HG03460 (cell line): ENCODE data around the gene TMEM38A.
"Not testable (repeated sequence)": the region's sequence is repeated elsewhere in the genome, so short reads cannot be mapped to it uniquely, and the experiment has no call there.

Experiments
- ATAC-seq: cut with Tn5 transposase; IDR thresholded peaks from one replicate; pipeline ENCODE4 v1.9.1; 2021; ENCODE audit not compliant: unreplicated experiment

Gene TMEM38A

DNA sequence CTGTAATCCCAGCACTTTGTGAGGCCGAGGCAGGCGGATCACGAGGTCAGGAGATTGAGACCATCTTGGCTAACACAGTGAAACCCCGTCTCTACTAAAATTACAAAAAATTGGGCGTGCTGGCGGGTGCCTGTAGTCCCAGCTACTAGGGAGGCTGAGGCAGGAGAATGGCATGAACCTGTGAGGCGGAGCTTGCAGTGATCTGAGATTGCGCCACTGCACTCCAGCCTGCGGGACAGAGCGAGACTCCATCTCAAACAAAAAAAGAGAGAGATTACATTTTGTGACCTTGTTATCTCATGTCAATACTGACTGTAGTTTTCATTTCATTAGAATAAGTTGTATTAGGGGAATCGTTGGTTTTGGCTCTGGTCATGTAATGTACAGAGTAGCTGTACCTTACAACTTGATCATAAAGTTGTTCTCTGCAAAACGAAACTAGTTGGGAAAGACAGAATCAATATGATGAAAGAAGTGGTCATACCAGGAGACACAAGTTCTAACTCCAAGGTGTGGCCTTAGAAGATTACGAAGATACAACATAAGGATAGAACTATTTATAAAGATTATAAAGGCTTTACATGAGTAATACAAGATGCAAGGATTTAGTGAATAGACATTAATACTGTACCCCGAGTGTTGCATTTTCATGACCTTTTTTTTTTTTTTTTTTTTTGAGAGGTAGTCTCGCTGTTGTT is 15.3 kb downstream of the TMEM38A start:
- ATAC-seq: no peak

DNA sequence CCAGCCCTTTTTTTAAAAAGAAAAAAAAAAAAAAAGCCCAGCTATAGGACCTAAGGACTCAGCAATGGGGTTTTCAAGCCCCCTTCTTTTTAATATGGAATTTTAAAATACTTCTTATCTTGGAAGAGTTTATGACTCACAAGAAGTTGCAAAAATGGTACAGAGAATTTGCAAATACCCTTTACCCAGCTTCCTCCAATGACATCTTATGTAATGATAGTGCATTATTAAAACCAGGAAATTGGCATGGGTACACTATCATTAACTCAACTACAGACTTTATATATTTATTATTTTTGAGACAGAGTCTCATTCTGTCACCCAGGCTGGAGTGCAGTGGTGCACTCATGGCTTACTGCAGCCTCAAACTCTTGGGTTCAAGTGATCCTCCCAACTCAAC is 16.1 kb downstream of the TMEM38A start:
- no peak for ATAC-seq

DNA sequence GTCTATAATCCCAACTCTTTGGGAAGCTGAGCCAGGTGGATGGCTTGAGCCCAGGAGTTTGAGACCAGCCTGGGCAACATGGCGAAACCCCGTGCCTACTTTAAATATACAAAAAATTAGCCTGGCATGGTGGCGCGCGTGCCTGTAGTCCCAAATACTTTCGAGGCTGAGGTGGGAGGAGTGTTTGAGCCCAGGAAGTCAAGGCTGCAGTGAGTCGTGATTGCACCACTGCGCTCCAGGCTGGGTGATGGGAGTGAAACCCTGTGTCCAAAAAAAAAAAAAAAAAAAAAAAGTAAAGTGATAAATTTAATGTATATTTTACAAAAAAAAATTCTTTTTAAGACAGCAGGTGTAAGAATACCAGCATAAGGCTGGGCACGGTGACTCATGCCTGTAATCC is 17.6 kb downstream of the TMEM38A start:
- ATAC-seq: no peak

DNA sequence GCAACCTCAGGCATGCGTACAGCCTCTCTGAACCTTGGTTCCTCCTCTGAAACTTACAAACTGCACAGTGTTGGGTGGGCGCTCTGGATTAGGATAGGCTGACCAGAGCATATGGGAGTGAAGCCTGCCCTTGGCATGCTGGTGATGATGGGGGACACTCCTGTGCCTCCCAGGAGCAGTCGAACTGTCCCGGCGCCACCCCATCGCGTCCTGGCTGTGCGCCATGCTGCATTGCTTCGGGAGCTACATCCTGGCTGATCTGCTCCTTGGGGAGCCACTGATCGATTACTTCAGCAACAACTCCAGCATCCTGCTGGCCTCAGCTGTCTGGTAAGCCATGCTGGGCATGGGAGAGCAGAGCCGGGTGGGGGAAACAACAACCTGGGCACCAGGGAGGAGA is 18.9 kb downstream of the TMEM38A start:
- ATAC-seq: no peak

DNA sequence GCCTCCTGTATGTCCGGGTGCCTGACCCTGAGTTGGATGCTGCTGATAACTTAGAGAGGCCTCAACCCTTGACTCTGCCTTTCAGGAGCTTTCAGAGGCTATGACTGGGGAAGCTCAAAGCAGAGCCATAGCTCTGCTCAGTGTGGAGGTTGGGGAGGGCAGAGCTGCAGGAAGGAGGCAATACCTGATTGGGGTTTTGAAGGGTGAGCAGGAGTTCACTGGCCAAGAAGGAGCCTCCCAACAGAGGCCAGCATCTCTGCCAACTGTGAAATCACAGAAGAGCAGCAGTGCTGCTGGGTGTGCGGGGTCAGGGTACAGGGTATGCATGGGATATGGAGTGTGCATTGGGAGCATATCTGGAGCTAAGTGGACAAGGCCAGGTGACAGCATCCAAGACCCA is 21.6 kb downstream of the TMEM38A start:
- no peak for ATAC-seq

DNA sequence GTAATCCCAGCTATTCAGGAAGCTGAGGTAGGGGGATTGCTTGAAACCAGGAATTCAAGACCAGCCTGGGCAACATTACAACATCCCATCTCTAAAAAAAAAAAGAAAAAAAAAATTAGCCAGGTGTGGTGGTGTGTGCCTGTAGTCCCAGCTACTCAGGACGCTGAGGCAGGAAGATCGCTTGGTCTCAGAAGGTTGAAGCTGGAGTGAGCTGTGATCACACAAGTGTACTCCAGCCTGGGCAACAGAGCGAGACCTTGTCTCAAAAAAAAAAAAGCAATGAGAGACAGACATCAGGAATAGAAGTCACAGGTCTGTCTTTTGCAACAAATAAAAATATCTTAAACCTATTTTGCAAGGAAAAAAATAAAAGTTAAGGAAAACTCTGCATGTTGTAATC is 23.3 kb downstream of the TMEM38A start:
- no peak for ATAC-seq

DNA sequence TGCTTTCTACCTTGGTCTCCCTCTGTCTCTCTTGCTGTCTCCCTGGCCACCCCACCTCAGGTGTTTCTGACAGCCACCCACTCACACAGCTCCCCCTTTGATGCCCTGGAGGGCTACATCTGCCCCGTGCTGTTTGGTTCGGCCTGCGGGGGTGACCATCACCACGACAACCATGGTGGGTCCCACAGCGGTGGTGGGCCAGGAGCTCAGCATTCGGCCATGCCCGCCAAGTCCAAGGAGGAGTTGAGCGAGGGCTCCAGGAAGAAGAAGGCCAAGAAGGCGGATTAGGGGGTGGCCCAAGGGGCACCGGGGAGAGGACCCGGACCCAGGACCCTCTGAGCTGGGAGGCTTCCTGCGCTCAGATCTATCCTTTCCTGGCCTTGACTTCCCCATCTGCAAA is 27.1 kb downstream of the TMEM38A start:
- ATAC-seq: no peak

DNA sequence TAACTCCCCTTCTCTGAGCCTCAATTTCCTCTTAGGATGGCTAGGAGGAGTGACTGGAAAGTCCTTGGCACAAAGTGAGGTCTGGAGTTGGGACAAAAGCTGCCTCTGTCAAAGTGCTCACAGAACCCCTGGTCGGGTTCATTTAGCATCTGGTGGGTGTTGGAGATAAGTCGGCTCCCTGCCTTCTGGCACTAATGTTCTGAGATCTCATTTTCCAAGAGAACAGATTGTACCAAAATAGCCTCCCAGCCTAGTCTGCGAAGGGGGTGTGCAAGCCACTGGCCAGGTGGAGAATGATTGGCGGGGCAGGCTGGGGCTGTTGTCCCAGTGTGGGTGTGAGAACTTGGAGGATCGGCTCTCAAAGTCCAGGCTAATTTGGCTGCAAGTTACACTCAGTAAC is 38.0 kb downstream of the TMEM38A start:
- no peak for ATAC-seq

DNA sequence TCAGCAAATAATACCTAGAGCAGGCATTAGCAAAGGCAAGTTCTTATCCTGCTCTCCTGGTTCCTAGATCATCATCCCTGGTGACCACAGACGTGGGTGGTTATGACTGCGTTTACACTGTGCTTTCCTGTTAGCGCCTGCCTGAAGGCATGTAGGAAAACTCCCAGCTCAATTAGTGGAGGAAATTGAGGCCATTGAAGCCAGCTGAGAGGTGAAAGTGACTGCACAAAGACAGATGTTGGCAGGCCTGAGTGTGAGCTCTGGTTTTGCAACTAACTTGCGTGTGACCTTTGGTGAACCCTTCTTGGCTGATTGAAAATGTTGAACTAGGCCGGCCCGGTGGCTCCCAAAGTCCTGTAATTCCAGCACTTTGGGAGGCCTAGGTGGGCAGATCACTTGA is 41.2 kb downstream of the TMEM38A start:
- ATAC-seq: no peak

DNA sequence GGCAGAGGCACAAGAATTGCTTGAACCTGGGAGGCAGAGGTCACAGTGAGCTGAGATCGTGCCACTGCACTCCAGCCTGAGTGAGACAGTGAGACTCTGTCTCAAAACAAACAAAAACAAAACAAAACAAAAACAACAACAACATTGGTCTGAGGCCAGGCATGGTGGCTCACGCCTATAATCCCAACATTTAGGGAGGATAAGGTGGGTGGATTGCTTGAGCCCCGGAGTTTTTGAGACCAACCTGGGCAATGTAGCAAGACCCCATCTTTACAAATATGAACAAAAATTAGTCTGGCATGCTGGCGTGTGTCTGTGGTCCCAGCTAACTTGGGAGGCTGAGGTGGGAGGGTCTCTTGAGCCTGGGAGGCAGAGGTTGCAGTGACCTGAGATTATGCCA is 42.7 kb downstream of the TMEM38A start:
- no peak for ATAC-seq

DNA sequence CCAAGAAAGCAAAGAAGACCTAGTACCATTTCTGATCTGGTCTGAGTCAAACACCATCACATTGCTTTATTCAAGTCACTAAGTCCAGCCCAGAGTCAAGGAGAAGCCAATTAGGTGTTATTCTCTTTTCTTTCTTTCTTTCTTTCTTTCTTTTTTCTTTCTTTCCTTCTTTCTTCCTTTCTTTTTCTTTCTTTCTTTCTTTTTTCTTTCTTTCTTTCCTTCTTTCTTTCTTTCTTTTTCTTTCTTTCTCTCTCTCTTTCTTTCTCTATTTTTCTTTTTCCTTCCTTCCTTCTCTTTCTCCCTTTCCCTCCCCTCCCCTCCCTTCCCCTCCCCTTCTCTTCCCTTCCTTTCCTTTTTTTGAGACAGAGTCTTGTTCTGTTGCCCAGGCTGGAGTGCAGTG is 49.9 kb downstream of the TMEM38A start:
- ATAC-seq: not testable (repeated sequence)

DNA sequence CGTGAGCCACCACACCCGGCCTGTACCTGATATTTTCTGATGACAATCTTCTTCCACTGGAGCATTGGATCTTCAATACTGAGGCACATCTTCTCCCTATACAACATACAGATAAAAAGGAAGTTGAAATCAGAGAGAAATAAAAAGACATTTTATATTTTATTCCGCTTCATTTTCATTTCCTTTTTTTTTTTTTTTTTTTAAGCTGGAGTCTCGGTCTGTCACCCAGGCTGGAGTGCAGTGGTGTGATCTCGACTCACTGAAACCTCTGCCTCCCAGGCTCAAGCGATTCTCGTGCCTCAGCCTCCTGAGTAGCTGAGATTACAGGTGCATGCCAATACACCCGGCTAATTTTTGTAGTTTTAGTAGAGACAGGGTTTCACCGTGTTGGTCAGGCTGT is 51.4 kb downstream of the TMEM38A start:
- not testable (repeated sequence) for ATAC-seq

- ATAC-seq: no peak
These were observed 53.9 kb downstream of the TMEM38A start for GRCh38 chr19:16714702-16715287.

DNA sequence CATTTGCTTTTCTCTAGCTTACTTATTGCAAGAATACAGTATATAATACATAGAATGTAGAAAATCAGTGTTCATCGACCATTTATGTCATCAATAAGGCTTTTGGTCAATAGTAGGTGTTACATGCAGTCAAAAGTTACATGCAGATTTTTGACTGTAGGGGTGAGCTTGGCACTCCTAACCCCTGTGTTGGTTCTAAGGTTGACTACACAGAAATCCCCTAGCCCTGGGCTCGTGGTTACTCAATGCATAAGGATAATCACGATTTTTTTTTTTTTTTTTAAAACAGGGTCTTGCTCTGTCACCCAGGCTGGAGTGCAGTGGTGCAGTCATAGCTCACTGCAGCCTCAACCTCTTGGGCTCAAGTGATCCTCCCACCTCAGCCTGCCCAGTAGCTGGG is 54.7 kb downstream of the TMEM38A start:
- ATAC-seq: no peak

DNA sequence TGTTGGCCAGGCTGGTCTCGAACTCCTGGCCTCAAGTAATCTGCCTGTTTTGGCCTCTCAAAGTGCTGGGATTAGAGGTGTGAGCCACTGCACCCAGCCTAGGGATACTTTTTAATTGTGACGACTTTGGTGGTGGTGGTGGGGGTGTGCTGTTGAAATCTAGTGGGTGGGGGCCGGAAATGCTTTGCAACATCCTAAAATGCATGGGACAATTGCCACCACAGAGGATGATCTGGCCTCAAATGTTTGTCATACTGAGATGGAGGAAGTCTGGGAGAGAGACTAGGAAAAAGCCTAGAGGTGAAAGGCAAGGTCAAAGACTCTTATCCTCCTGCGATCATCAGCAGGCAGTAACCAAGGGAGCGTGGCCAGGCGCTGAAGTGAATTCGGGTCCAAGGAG is 60.1 kb downstream of the TMEM38A start:
- no peak for ATAC-seq

GRCh38 chr19:16722591-16722990 is 61.7 kb downstream of the TMEM38A start:
- ATAC-seq: no peak

DNA sequence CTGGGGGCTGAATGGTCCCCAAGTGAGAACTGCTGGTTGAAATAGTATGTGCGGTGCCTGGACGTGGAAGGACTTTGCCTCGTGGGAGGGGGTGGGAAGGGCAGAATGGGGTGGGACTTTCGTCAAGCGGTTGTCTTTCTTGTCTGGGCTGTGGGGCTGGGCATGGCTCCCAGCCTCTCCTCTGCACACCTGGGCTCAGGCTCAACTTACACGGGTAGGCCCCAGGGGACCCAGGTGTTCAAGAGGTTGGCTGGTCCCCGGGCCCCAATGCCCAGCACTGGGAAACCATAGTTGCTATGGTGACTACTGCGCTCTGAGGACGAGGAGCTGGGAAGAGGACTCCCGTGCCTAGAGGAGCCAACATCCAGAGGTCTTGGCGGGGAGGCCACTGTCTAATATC is 66.0 kb downstream of the TMEM38A start:
- no peak for ATAC-seq

GRCh38 chr19:16735650-16736266 is 74.8 kb downstream of the TMEM38A start:
- ATAC-seq: not testable (repeated sequence)

DNA sequence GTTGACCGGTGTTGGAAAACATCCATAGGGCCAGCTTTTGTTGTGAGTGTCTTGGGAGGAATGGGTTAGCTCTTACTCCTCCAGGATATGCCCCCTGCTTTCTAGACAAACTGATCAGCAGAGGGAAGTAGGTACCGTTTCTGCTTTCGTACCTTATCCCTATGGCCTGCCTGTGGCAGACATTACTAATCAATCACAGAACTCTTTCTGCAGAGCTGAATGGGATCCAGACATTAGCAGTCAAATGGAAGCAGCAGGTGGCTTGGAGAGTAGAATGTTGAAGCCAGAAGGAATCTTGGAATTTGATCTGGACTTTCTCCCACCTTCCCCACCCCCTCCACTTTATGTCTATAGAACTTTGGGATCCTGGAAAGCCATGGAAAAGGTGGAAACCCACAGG is 75.8 kb downstream of the TMEM38A start:
- ATAC-seq: no peak

DNA sequence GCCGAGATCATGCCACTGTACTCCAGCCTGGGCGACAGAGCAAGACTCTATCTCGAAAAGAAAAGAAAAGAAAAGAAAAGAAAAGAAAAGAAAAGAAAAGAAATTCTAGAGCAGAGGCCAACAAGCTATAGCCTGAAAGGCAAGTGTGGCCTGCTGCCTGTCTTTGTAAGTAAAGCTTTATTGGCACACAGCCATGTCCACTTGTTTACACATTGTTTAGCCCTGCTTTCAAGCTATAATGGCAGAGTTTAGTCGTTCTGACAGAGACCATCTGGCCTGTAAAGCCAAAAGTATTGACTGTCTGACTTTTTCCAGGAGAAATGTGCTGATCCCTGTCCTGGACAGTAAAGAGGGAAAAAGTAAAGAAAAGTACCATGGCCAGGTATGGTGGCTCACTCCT is 77.0 kb downstream of the TMEM38A start:
- ATAC-seq: no peak

DNA sequence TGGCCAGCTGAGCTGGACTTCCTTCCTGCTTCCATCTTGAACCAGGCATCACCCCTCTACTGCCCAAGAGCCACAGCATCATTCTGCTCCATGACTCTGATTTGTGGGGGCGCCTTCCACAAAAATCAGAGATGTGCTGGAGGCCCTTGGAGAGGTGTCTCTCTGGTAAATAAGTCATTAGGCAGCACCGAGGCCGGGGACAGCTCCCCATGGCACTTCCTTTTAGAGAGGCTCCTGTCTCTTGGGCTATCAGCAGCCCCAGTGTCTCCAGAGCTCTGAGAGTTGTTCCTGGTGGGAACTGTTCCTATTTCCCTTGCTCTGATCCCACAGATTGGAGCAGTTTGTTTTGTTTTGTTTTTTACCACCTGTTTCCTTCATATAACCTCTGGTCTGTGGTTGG is 78.6 kb downstream of the TMEM38A start:
- no peak for ATAC-seq
